A673 (cell line): Measurements from ENCODE around the gene EXOSC7. TPM values are rescaled to one million over a fixed set of nuclear protein-coding genes. Genes with fewer than 3 reads are reported as not detected.

Source experiments
- BruUV-seq: library from RNA; stranded (reverse); fragments of 400-500 nt; replicated peaks from 2 replicates; lab custom pipeline; 2021; lab: Mats Ljungman, UMichigan
- CTCF ChIA-PET: fragments of 300-600 bp; sonication (Branson Sonifier 250); formaldehyde crosslinking; loops from one replicate; lab custom pipeline; 2022; ENCODE audit warnings: antibody characterized with exemption; lab: Charles Lee
- POLR2A ChIA-PET: fragments of 300-600 bp; sonication (Branson Sonifier 250); formaldehyde crosslinking; loops from one replicate; lab custom pipeline; 2022; ENCODE audit warnings: antibody characterized with exemption; ENCODE audit not compliant: low non-redundant PET; lab: Charles Lee
- DNase-seq: peaks from one replicate; pipeline ENCODE4 v3.0.0-alpha.2; 2015; ENCODE audit warnings: low spot score
- H3K27ac ChIP-seq: fragments of 200-600 bp; sonication (generic); 2 replicates; pipeline ENCODE4 v1.5.1; 2016; ENCODE audit warnings: mixed run types, low read depth, mild to moderate bottlenecking, mixed read lengths, antibody characterized with exemption, low read length; ENCODE audit not compliant: poor library complexity, severe bottlenecking
- H3K27me3 ChIP-seq: fragments of 200-600 bp; sonication (generic); replicated peaks from 2 replicates; pipeline ENCODE4 v1.6.1; 2017; ENCODE audit warnings: mixed run types, low read depth, mild to moderate bottlenecking, mixed read lengths, antibody characterized with exemption, low read length; ENCODE audit not compliant: insufficient read depth, poor library complexity
- H3K36me3 ChIP-seq: fragments of 200-600 bp; sonication (generic); 2 replicates; pipeline ENCODE4 v1.6.1; 2016; ENCODE audit warnings: mixed run types, mild to moderate bottlenecking, mixed read lengths, antibody characterized with exemption, low read length; ENCODE audit not compliant: insufficient read depth, poor library complexity, severe bottlenecking
- H3K4me1 ChIP-seq: fragments of 200-600 bp; sonication (generic); 2 replicates; pipeline ENCODE4 v1.6.1; 2017; ENCODE audit warnings: mixed run types, mild to moderate bottlenecking, mixed read lengths, antibody characterized with exemption, low read length; ENCODE audit not compliant: insufficient read depth, poor library complexity, severe bottlenecking
- H3K4me3 ChIP-seq: fragments of 200-600 bp; sonication (generic); 2 replicates; pipeline ENCODE4 v1.5.1; 2016; ENCODE audit warnings: low read depth, mixed run types, mild to moderate bottlenecking, mixed read lengths, low read length; ENCODE audit not compliant: poor library complexity, severe bottlenecking
- H3K9me3 ChIP-seq: fragments of 200-600 bp; sonication (generic); 2 replicates; pipeline ENCODE4 v1.6.1; 2016; ENCODE audit warnings: mixed run types, low read depth, mild to moderate bottlenecking, mixed read lengths, antibody characterized with exemption, low read length; ENCODE audit not compliant: poor library complexity, severe bottlenecking
- CTCF ChIP-seq: fragments of 300-800, 200-600 bp; sonication (generic); conservative IDR thresholded peaks from 2 replicates; pipeline ENCODE4 v1.5.1; 2017; ENCODE audit warnings: low read depth, mild to moderate bottlenecking, antibody characterized with exemption, low read length, moderate library complexity, mixed read lengths
- EZH2 ChIP-seq: fragments of 200-600 bp; sonication (generic); IDR thresholded peaks from 2 replicates; pipeline ENCODE4 v1.6.1; 2017; ENCODE audit warnings: borderline replicate concordance, low read depth, mild to moderate bottlenecking, mixed read lengths, antibody characterized with exemption, low read length; ENCODE audit not compliant: poor library complexity, severe bottlenecking
- intact Hi-C: fragments of 100-400 bp; cut with micrococcal nuclease; formaldehyde crosslinking; loops from one replicate; pipeline ENCODE4 v1.10.0; 2022; ENCODE audit not compliant: unreplicated experiment
- total RNA-seq: library from RNA; stranded (reverse); gene quantifications from 2 replicates; pipeline ENCODE4 v1.2.3, GENCODE V29; 2021

The EXOSC7 gene
- total RNA-seq, 1 experiment from 2014 or later, result 47.4 TPM

GRCh38 chr3:45034612-45035252 is 58.7 kb downstream of the EXOSC7 start:
- intact Hi-C loops, result loop anchor here (5.0 to 10.0 kb wide), 3 partner anchors 497 to 1170 kb away; partner anchors contain the start of genes CCR1 and LZTFL1
- ChIA-PET POLR2A (no interaction called here), CTCF (no interaction called here)
- Histone ChIP-seq H3K27ac (no peak overlapping the region), H3K9me3 (no peaks in the 10 kb centered on the region), H3K4me3 (no peak overlapping the region), H3K27me3 (no peaks in the 10 kb centered on the region), H3K36me3 (no peaks in the 10 kb centered on the region), H3K4me1 (no peaks in the 10 kb centered on the region)
- DNase-seq, result no peak
- TF ChIP-seq CTCF, result no peak
- TF ChIP-seq EZH2, result no peak
- no TSS peak for BruUV-seq

GRCh38 chr3:45035441-45036301 is 59.6 kb downstream of the EXOSC7 start:
- POLR2A ChIA-PET, result no interaction called here
- Histone ChIP-seq H3K9me3 (no peaks in the 10 kb centered on the region), H3K36me3 (no peaks in the 10 kb centered on the region), H3K4me1 (no peaks in the 10 kb centered on the region), H3K4me3 (no peak overlapping the region), H3K27me3 (no peaks in the 10 kb centered on the region), H3K27ac (no peak overlapping the region)
- BruUV-seq, result no TSS peak
- TF ChIP-seq EZH2 (no peak), CTCF (no peak)
- CTCF ChIA-PET, result interaction anchor here (0.6 kb wide), 1 partner anchor 961 kb away, joined by 5 read pairs; no protein-coding TSS in a partner anchor
- DNase-seq, result peak; percentile 16
- intact Hi-C loops, result loop anchor here (5.0 to 10.0 kb wide), 3 partner anchors 498 to 1169 kb away; partner anchors contain the start of genes CCR1 and LZTFL1

GRCh38 chr3:45037720-45038455 is 61.8 kb downstream of the EXOSC7 start:
- BruUV-seq, result no TSS peak
- TF ChIP-seq EZH2, result no peak
- TF ChIP-seq CTCF, result peak; percentile 79
- no peak overlapping the region for H3K4me3 ChIP-seq
- no peaks in the 10 kb centered on the region for H3K4me1 ChIP-seq
- POLR2A ChIA-PET, result no interaction called here
- CTCF ChIA-PET, result no interaction called here
- H3K36me3 ChIP-seq, result no peaks in the 10 kb centered on the region
- intact Hi-C loops, result loop anchor here (5.0 to 10.0 kb wide), 3 partner anchors 501 to 1167 kb away; partner anchors contain the start of genes CCR1 and LZTFL1
- no peaks in the 10 kb centered on the region for H3K27me3 ChIP-seq
- DNase-seq, result peak; percentile 89
- no peaks in the 10 kb centered on the region for H3K9me3 ChIP-seq
- no peak overlapping the region for H3K27ac ChIP-seq
